GM13976 (cell line): Measurements from ENCODE around the gene CCDC141.

Experiments used
- DNase-seq: peaks from one replicate; pipeline ENCODE4 v3.0.0; 2012; ENCODE audit warnings: low spot score
- CTCF ChIP-seq: IDR thresholded peaks from 2 replicates; pipeline ENCODE4 v1.5.1; 2012; ENCODE audit warnings: borderline replicate concordance, mild to moderate bottlenecking; ENCODE audit not compliant: insufficient read depth; ENCODE audit errors: extremely low read depth, missing control alignments, control extremely low read depth
- in situ Hi-C: fragments of 300-500 bp; cut with MboI; formaldehyde crosslinking; loops from one replicate; pipeline ENCODE4 v1.12.0; 2022; ENCODE audit warnings: low sequenced_read_pairs, mixed read lengths, inconsistent platforms; ENCODE audit not compliant: unreplicated experiment

The CCDC141 gene

GRCh38 chr2:178980815-178981214 lies 69.1 kb downstream of the CCDC141 start:
- DNase-seq: no peak
- no peak for TF ChIP-seq CTCF
- in situ Hi-C loops: no loop called here

- no peak for TF ChIP-seq CTCF
- in situ Hi-C loops: no loop called here
- no peak for DNase-seq
These were observed 71.3 kb downstream of the CCDC141 start for GRCh38 chr2:178978667-178979066.

- DNase-seq: no peak
- in situ Hi-C loops: no loop called here
- no peak for TF ChIP-seq CTCF
These were observed 73.6 kb downstream of the CCDC141 start for GRCh38 chr2:178976351-178976750.

- TF ChIP-seq CTCF: no peak
- no peak for DNase-seq
- in situ Hi-C loops: no loop called here
These were observed 87.0 kb downstream of the CCDC141 start for GRCh38 chr2:178962805-178963433.

- TF ChIP-seq CTCF: no peak
- in situ Hi-C loops: no loop called here
- no peak for DNase-seq
These were observed 87.8 kb downstream of the CCDC141 start for GRCh38 chr2:178962152-178962551.

GRCh38 chr2:178954049-178954448 lies 95.9 kb downstream of the CCDC141 start:
- no peak for TF ChIP-seq CTCF
- DNase-seq: no peak
- in situ Hi-C loops: no loop called here
